K562 (cell line): ENCODE measurements around the gene SPRR2D. TPM values are rescaled to one million over a fixed set of nuclear protein-coding genes. Genes with fewer than 3 reads are reported as not detected.

Experiments
- ATAC-seq: fragments of 200-7000 bp; cut with Tn5 transposase; 3 replicates; pipeline ENCODE4 v1.9.1; 2020; ENCODE audit warnings: moderate library complexity
- BruUV-seq: library from RNA; stranded (reverse); fragments of 400-500 nt; replicated peaks from 2 replicates; lab custom pipeline; 2021; lab: Mats Ljungman, UMichigan
- CTCF ChIA-PET: fragments of 300-600 bp; formaldehyde crosslinking; extraction: SDS; loops from one replicate; lab custom pipeline; 2021; ENCODE audit warnings: low intra/inter-chr PET ratio; lab: Yijun Ruan, JAX
- POLR2A ChIA-PET: fragments of 300-600, 350-650 bp; sonication (Branson Sonifier 250); formaldehyde crosslinking; extraction: SDS; loops from one replicate; lab custom pipeline; 2021; ENCODE audit warnings: antibody characterized with exemption, inconsistent platforms; lab: Yijun Ruan, JAX
- DNase-seq, 4 experiments: peaks; one replicate each; pipeline versions ENCODE4 v3.0.0 to v3.0.0-alpha.2; 2011 to 2018; ENCODE audit warnings: low spot score in 3 of 4, mixed read lengths in 3 of 4; ENCODE audit errors: extremely low read depth in 1 of 4
- FAIRE-seq: peaks from 2 replicates; lab custom pipeline; 2011; peaks lifted over from hg19 to GRCh38; lab: Jason Lieb, UNC
- H2AFZ ChIP-seq: 2 replicates; pipeline ENCODE4 v1.6.0; 2011; ENCODE audit warnings: low read depth, low read length, control low read depth, inconsistent platforms
- H3K27ac ChIP-seq: fragments of 200-600 bp; 3 replicates; pipeline ENCODE4 v1.8.0; 2011; ENCODE audit warnings: low read depth, mild to moderate bottlenecking, control low read depth, inconsistent platforms, low read length, moderate library complexity, mixed read lengths; ENCODE audit errors: extremely low read depth
- H3K27me3 ChIP-seq, 2 experiments: fragments of 300-600 bp in 1 of 2; 2 replicates in 1 of 2; 3 replicates in 1 of 2; pipeline versions ENCODE4 v1.6.0 to v1.8.0; 2011; ENCODE audit warnings: inconsistent platforms in 2 of 2, low read length in 2 of 2, mild to moderate bottlenecking in 1 of 2, mixed read lengths in 1 of 2, moderate library complexity in 1 of 2; ENCODE audit not compliant: control insufficient read depth in 2 of 2, insufficient read depth in 2 of 2
- H3K36me3 ChIP-seq: fragments of 300-600 bp; 3 replicates; pipeline ENCODE4 v1.8.0; 2011; ENCODE audit warnings: mild to moderate bottlenecking, low read length, inconsistent platforms; ENCODE audit not compliant: control insufficient read depth, insufficient read depth
- H3K4me1 ChIP-seq, 2 experiments: fragments of 200-600 bp in 1 of 2; replicated peaks in 1 of 2; 2 replicates in 1 of 2; 3 replicates in 1 of 2; pipeline versions ENCODE4 v1.5.1 to v1.8.0; 2011; ENCODE audit warnings: inconsistent platforms in 2 of 2, low read length in 2 of 2, mild to moderate bottlenecking in 1 of 2, mixed read lengths in 1 of 2, moderate library complexity in 1 of 2; ENCODE audit not compliant: control insufficient read depth in 2 of 2, insufficient read depth in 2 of 2
- H3K4me2 ChIP-seq: 2 replicates; pipeline ENCODE4 v1.6.1; 2011; ENCODE audit warnings: low read length, control low read depth, inconsistent platforms, mixed read lengths; ENCODE audit not compliant: insufficient read depth
- H3K4me3 ChIP-seq: fragments of 200-600 bp; sonication (generic), shearing (Covaris generic); 2 replicates; pipeline ENCODE4 v1.5.1; 2016; ENCODE audit warnings: control low read depth, inconsistent platforms
- H3K79me2 ChIP-seq: fragments of 200-600 bp; 3 replicates; pipeline ENCODE4 v1.8.0; 2011; ENCODE audit warnings: low read length, inconsistent platforms; ENCODE audit not compliant: control insufficient read depth, insufficient read depth
- H3K9ac ChIP-seq, 2 experiments: 2 replicates each; pipeline versions ENCODE4 v1.6.0 to v1.6.1; 2011; ENCODE audit warnings: low read depth in 2 of 2, low read length in 2 of 2, control low read depth in 1 of 2, inconsistent platforms in 1 of 2, mild to moderate bottlenecking in 1 of 2, mixed read lengths in 1 of 2; ENCODE audit not compliant: insufficient read depth in 1 of 2
- H3K9me1 ChIP-seq: one replicate; pipeline ENCODE4 v1.6.0; 2011; ENCODE audit warnings: inconsistent platforms, mild to moderate bottlenecking, low read length, moderate library complexity; ENCODE audit not compliant: control insufficient read depth, insufficient read depth
- H3K9me3 ChIP-seq: replicated peaks from 2 replicates; pipeline ENCODE4 v1.5.1; 2011; ENCODE audit warnings: low read depth, low read length, inconsistent platforms; ENCODE audit not compliant: control insufficient read depth, insufficient read depth
- H4K20me1 ChIP-seq: replicated peaks from 2 replicates; pipeline ENCODE4 v1.6.1; 2011; ENCODE audit warnings: low read length, inconsistent platforms, mixed read lengths; ENCODE audit not compliant: control insufficient read depth, insufficient read depth
- ATF4 ChIP-seq: fragments of 450-650 bp; formaldehyde crosslinking; IDR thresholded peaks from 2 replicates; pipeline ENCODE4 v1.4.0; 2022; ENCODE audit warnings: mild to moderate bottlenecking, moderate library complexity
- CBX3 ChIP-seq, 2 experiments: IDR thresholded peaks; 1 replicate in 1 of 2; 2 replicates in 1 of 2; pipeline ENCODE4 v1.6.1; 2012; ENCODE audit warnings: inconsistent platforms in 2 of 2, low read length in 2 of 2, borderline replicate concordance in 1 of 2, control low read depth in 1 of 2
- CTCFL ChIP-seq: IDR thresholded peaks from 2 replicates; pipeline ENCODE4 v1.6.1; 2011; ENCODE audit warnings: borderline replicate concordance, low read depth, mild to moderate bottlenecking, moderate library complexity, low read length; ENCODE audit not compliant: insufficient read depth, poor library complexity, severe bottlenecking
- E2F3 ChIP-seq: fragments of 250-450 bp; sonication (Bioruptor Pico); IDR thresholded peaks from 2 replicates; pipeline ENCODE4 v1.4.0; 2020; ENCODE audit warnings: mild to moderate bottlenecking
- FOSL1 ChIP-seq: fragments of 200-800 bp; sonication (Bioruptor generic); conservative IDR thresholded peaks from 2 replicates; pipeline ENCODE4 v1.6.1; 2016; ENCODE audit warnings: missing genetic modification characterization, missing compliant biosample characterization
- FOXK1 ChIP-seq: sonication (generic); formaldehyde crosslinking; IDR thresholded peaks from 2 replicates; pipeline ENCODE4 v1.8.0; 2022; ENCODE audit warnings: missing genetic modification reagents, mild to moderate bottlenecking, borderline replicate concordance
- FOXM1 ChIP-seq, 2 experiments: fragments of 450-650 bp in 1 of 2; sonication (generic) in 1 of 2; formaldehyde crosslinking in 1 of 2; IDR thresholded peaks; 2 replicates each; pipeline versions ENCODE4 v1.6.1 to v1.9.0; 2017 to 2022; ENCODE audit warnings: low read depth in 2 of 2, mild to moderate bottlenecking in 2 of 2, missing genetic modification reagents in 1 of 2, moderate library complexity in 1 of 2
- KAT2B ChIP-seq: IDR thresholded peaks from one replicate; pipeline ENCODE4 v1.6.1; 2012; ENCODE audit warnings: low read depth, mild to moderate bottlenecking, control low read depth, inconsistent platforms, low read length, moderate library complexity
- KLF1 ChIP-seq: fragments of 450-650 bp; IDR thresholded peaks from 2 replicates; pipeline ENCODE4 v1.6.1; 2016; ENCODE audit warnings: missing genetic modification characterization, missing compliant biosample characterization
- SMAD3 ChIP-seq: fragments of 450-650 bp; formaldehyde crosslinking; conservative IDR thresholded peaks from 2 replicates; pipeline ENCODE4 v1.4.0; 2020; ENCODE audit warnings: mild to moderate bottlenecking
- ZBTB7A ChIP-seq: IDR thresholded peaks from 2 replicates; pipeline ENCODE4 v1.6.1; 2011; ENCODE audit warnings: low read depth, mild to moderate bottlenecking, low read length, moderate library complexity, borderline replicate concordance; ENCODE audit not compliant: control insufficient read depth
- ZMIZ1 ChIP-seq, 2 experiments: fragments of 150-350 bp in 1 of 2; IDR thresholded peaks; 2 replicates each; pipeline ENCODE4 v1.6.1; 2012 to 2016; ENCODE audit warnings: low read depth in 2 of 2, low read length in 2 of 2, mild to moderate bottlenecking in 1 of 2, moderate library complexity in 1 of 2
- ZNF239 ChIP-seq: fragments of 250-450 bp; sonication (Bioruptor Pico); IDR thresholded peaks from 2 replicates; pipeline ENCODE4 v1.4.0; 2020; ENCODE audit warnings: mild to moderate bottlenecking
- WGBS: fragments of 100-300 bp; shearing (Covaris generic); methylation state at CpG from one replicate; pipeline ENCODE4 v1.1.6; 2016; ENCODE audit warnings: low coverage, mixed read lengths; ENCODE audit not compliant: insufficient coverage; ENCODE audit errors: missing lambda C conversion rate; 5-methylcytosine and 5-hydroxymethylcytosine counted together
- in situ Hi-C: fragments of 300-500 bp; cut with MboI; formaldehyde crosslinking; loops from 4 replicates; pipeline ENCODE4 v1.15.0; 2018; ENCODE audit warnings: inconsistent platforms, mixed read lengths
- intact Hi-C: fragments of 100-400 bp; cut with micrococcal nuclease; formaldehyde crosslinking; loops from 2 replicates; pipeline ENCODE4 v1.14.2; 2022
- polyA plus RNA-seq, 8 experiments: library from polyadenylated mRNA; depleted of rRNA in 4 of 8; stranded (reverse) in 5 of 8; unstranded in 3 of 8; fragments of >200 nt; fragmentation: Nextera tagmentation in 2 of 8; fragmentation: Illumina TruSeq in 1 of 8; extraction: Ambion mirVana in 2 of 8; extraction: Trizol in 1 of 8; gene quantifications; 2 replicates each; pipeline versions ENCODE4 v1.2.1 to v1.2.3, GENCODE V29; 2011 to 2014; ENCODE audit warnings: inconsistent platforms in 1 of 8, missing spikeins in 1 of 8
- total RNA-seq, 7 experiments: library from RNA; depleted of rRNA in 6 of 7; stranded (reverse); fragments of >200 nt in 6 of 7; fragmentation: Illumina TruSeq in 2 of 7; extraction: Trizol in 2 of 7; gene quantifications; 2 replicates each; pipeline versions ENCODE4 v1.2.1 to v1.2.3, GENCODE V29; 2011 to 2021; ENCODE audit warnings: low replicate concordance in 1 of 7

Gene SPRR2D
- total and polyA plus RNA-seq, 9 of the 15 experiments (the other 6 are each of a cell fraction or from before 2014, with no cell fraction given), result 0.91 to 5.1 (median 3.2) TPM; not detected in 1

- TF ChIP-seq KAT2B (no peak), KLF1 (no peak), SMAD3 (CRISPR knock-in tag) (no peak), FOXK1 (no peak), ATF4 (no peak), ZBTB7A (no peak), FOSL1 (tag) (no peak), E2F3 (CRISPR knock-in tag) (no peak)
- TF ChIP-seq, all 486 proteins: peak for 0
These were observed 30.6 kb upstream of the SPRR2D start, which contains the start of gene SPRR2B (continued) for GRCh38 chr1:153071511-153071910.

- Histone ChIP-seq H3K79me2 (no peaks in the 10 kb centered on the region), H3K9ac (no peak overlapping the region), H3K4me3 (no peak overlapping the region), H3K36me3 (no peaks in the 10 kb centered on the region), H3K9me3 (no peaks in the 10 kb centered on the region), H3K27ac (no peak overlapping the region), H3K4me2 (no peak overlapping the region), H2AFZ (0 out of 2 replicates have a peak overlapping the region, but pooled peaks have one; percentile 38), H3K9me1 (no peaks in the 10 kb centered on the region), H3K27me3 (no peaks in the 10 kb centered on the region), H3K4me1 (peaks cover 5 to 17% of the 10 kb centered on the region in 2 experiments), H4K20me1 (no peaks in the 10 kb centered on the region)
- WGBS, result 11% methylated on average over 2 of the region's 2 CpGs
- DNase-seq (peak in 1 of 4 experiments; percentile 9), ATAC-seq (peak; percentile 52; the same call in 1 of the 3 replicates), FAIRE-seq (no peak)
- intact Hi-C loops (no loop called here), in situ Hi-C loops (no loop called here)
- POLR2A ChIA-PET, result no interaction called here
- BruUV-seq, result no TSS peak
- CTCF ChIA-PET, result no interaction called here
- no peak for TF ChIP-seq CTCFL
- no peak for TF ChIP-seq ZNF239 (CRISPR knock-in tag)
- no peak for TF ChIP-seq ZMIZ1 (IDR thresholded peaks at IDR 0.05; ENCODE audit: low read depth in 2 of 2, low read length in 2 of 2)
- TF ChIP-seq FOXM1 (IDR thresholded peaks at IDR 0.05; ENCODE audit: low read depth), result no peak
- no peak for TF ChIP-seq FOXM1 (CRISPR knock-in tag; IDR thresholded peaks at IDR 0.05; ENCODE audit: low read depth)
- no peak for TF ChIP-seq CBX3 (IDR thresholded peaks at IDR 0.05; ENCODE audit: borderline replicate concordance in 1 of 2, low read length in 2 of 2)
These were observed 29.3 kb upstream of the SPRR2D start for GRCh38 chr1:153070243-153070642.
